Measurements from ENCODE around the gene NMU.

GRCh38 chr4:55546756-55547465 lies 89.2 kb downstream of the NMU start, which contains the start of gene CLOCK:
- TF ChIP-seq KLF1 (tag by site-specific recombination; IDR thresholded peaks at IDR 0.05) (no peak), CTCF (tag by site-specific recombination; IDR thresholded peaks at IDR 0.05) (peak; percentile 90), REST (tag by site-specific recombination; IDR thresholded peaks at IDR 0.05) (no peak), ZNF513 (tag by site-specific recombination; IDR thresholded peaks at IDR 0.05) (peak; percentile 56; the same call in 1 of the 2 replicates), ZNF175 (tag by site-specific recombination; IDR thresholded peaks at IDR 0.05) (no peak)
